Measurements from ENCODE around the gene SPARC. TPM values are rescaled to one million over a fixed set of nuclear protein-coding genes. Genes with fewer than 3 reads are reported as not detected.

Gene SPARC
- total RNA-seq, 1 experiment from 2014 or later: 320 TPM

- H2AK5ac ChIP-seq (ENCODE audit: insufficient read length, low read length): no peak overlapping the region
- no CpG with 5 or more reads among the region's 3 CpGs for WGBS (ENCODE audit: extremely low coverage, insufficient read length, low lambda C conversion rate)
These were observed 31.9 kb upstream of the SPARC start for GRCh38 chr5:151718646-151719045.

More at GRCh38 chr5:151718646-151719045, 31.9 kb upstream of the SPARC start:
- Histone ChIP-seq H3K9me3 (ENCODE audit: control insufficient read depth, low read depth, low read length) (no peaks in the 10 kb centered on the region), H3K27me3 (ENCODE audit: insufficient read depth, low read length) (no peaks in the 10 kb centered on the region), H3K9ac (ENCODE audit: extremely low read depth, insufficient read length, low read length) (no peak overlapping the region), H3K79me2 (ENCODE audit: insufficient read depth, low read length) (no peaks in the 10 kb centered on the region), H2BK120ac (ENCODE audit: low read depth, low read length, poor library complexity, severe bottlenecking) (no peak overlapping the region), H3K14ac (ENCODE audit: insufficient read depth, low read length) (no peak overlapping the region), H3K18ac (ENCODE audit: insufficient read length, low read depth, low read length) (no peak overlapping the region), H3K4me2 (ENCODE audit: insufficient read depth, insufficient read length, low read length) (no peak overlapping the region), H2BK5ac (ENCODE audit: insufficient read length, low read length) (no peak overlapping the region), H3K27ac (ENCODE audit: insufficient read length, low read depth, low read length) (no peak overlapping the region), H2BK15ac (ENCODE audit: low read depth, low read length) (no peak overlapping the region), H3K23me2 (ENCODE audit: insufficient read length, low read depth, low read length, poor library complexity, severe bottlenecking) (no peaks in the 10 kb centered on the region), H2BK20ac (ENCODE audit: low read depth, low read length, poor library complexity, severe bottlenecking) (no peak overlapping the region), H3K23ac (ENCODE audit: insufficient read length, low read depth, low read length) (no peak overlapping the region), H3K4ac (ENCODE audit: low read depth, low read length) (no peak overlapping the region), H4K91ac (ENCODE audit: insufficient read length, low read depth, low read length) (no peak overlapping the region), H4K8ac (replicated peaks; ENCODE audit: insufficient read length, low read depth, low read length) (no peak overlapping the region), H3T11ph (ENCODE audit: low read length) (no peak overlapping the region), H2BK12ac (ENCODE audit: insufficient read length, low read depth, low read length) (no peak overlapping the region), H2AFZ (ENCODE audit: low read length) (no peak overlapping the region), H4K5ac (ENCODE audit: insufficient read length, low read depth, low read length) (no peak overlapping the region), H4K20me1 (ENCODE audit: control insufficient read depth, insufficient read depth, insufficient read length) (no peaks in the 10 kb centered on the region), H3K4me1 (ENCODE audit: insufficient read depth, low read length) (peaks cover 7% of the 10 kb centered on the region), H3K56ac (ENCODE audit: insufficient read length, low read depth, low read length) (no peak overlapping the region), H3K79me1 (ENCODE audit: insufficient read depth, low read depth, low read length, poor library complexity, severe bottlenecking) (no peaks in the 10 kb centered on the region)
- Mint-ChIP-seq H3K27ac (no peak overlapping the region), H3K9me3 (peaks cover 6 to 9% of the 10 kb centered on the region in 2 experiments; a peak in 4 of 5 replicates), H3K4me3 (no peak overlapping the region), H3K27me3 (ENCODE audit: low read depth) (peaks cover 1% of the 10 kb centered on the region), H3K4me1 (peaks cover 15 to 20% of the 10 kb centered on the region in 2 experiments), H3K36me3 (ENCODE audit: insufficient read depth in 1 of 3, low read depth in 3 of 3) (peaks cover 0 to 10% (median 3%) of the 10 kb centered on the region in 3 experiments; a peak in 4 of 7 replicates)
- DNase-seq: no peak
- TF ChIP-seq, protein P1, sequence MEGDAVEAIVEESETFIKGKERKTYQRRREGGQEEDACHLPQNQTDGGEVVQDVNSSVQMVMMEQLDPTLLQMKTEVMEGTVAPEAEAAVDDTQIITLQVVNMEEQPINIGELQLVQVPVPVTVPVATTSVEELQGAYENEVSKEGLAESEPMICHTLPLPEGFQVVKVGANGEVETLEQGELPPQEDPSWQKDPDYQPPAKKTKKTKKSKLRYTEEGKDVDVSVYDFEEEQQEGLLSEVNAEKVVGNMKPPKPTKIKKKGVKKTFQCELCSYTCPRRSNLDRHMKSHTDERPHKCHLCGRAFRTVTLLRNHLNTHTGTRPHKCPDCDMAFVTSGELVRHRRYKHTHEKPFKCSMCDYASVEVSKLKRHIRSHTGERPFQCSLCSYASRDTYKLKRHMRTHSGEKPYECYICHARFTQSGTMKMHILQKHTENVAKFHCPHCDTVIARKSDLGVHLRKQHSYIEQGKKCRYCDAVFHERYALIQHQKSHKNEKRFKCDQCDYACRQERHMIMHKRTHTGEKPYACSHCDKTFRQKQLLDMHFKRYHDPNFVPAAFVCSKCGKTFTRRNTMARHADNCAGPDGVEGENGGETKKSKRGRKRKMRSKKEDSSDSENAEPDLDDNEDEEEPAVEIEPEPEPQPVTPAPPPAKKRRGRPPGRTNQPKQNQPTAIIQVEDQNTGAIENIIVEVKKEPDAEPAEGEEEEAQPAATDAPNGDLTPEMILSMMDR (conservative IDR thresholded peaks at IDR 0.05): no peak

Data from H9 (cell line).